SK-N-MC (cell line): ENCODE results near the gene HAGH.

Experiments
- DNase-seq: peaks from one replicate; pipeline ENCODE4 v3.0.0-alpha.2; 2011; ENCODE audit warnings: low read depth, low spot score
- H3K27ac ChIP-seq: fragments of 200-600 bp; sonication (generic); 2 replicates; pipeline ENCODE4 v1.5.1; 2016; ENCODE audit warnings: mixed run types
- H3K36me3 ChIP-seq: fragments of 200-600 bp; sonication (generic); 2 replicates; pipeline ENCODE4 v1.6.1; 2017; ENCODE audit warnings: antibody characterized with exemption, low read length, mixed read lengths; ENCODE audit not compliant: insufficient read depth
- H3K4me3 ChIP-seq: fragments of 200-600 bp; sonication (generic); 2 replicates; pipeline ENCODE4 v1.5.1; 2016
- H3K9ac ChIP-seq: fragments of 200-600 bp; sonication (generic); 2 replicates; pipeline ENCODE4 v1.8.0; 2017; ENCODE audit warnings: mixed run types, mixed read lengths; ENCODE audit not compliant: insufficient read length
- H3K9me3 ChIP-seq: fragments of 200-600 bp; sonication (generic); 2 replicates; pipeline ENCODE4 v1.6.1; 2017; ENCODE audit warnings: low read depth, mild to moderate bottlenecking, antibody characterized with exemption, low read length, moderate library complexity, mixed read lengths
- EZH2 ChIP-seq: fragments of 200-600 bp; sonication (generic); IDR thresholded peaks from one replicate; pipeline ENCODE4 v1.6.1; 2017; ENCODE audit warnings: antibody characterized with exemption
- FOXP2 ChIP-seq: optimal IDR thresholded peaks from 2 replicates; pipeline ENCODE3; 2011; ENCODE audit warnings: mild to moderate bottlenecking, moderate library complexity; ENCODE audit not compliant: insufficient read depth; ENCODE audit errors: extremely low read length, control extremely low read depth
- POLR2AphosphoS5 ChIP-seq: IDR thresholded peaks from 2 replicates; pipeline ENCODE4 v1.6.1; 2012; ENCODE audit warnings: mild to moderate bottlenecking, low read depth, low read length, borderline replicate concordance

HAGH gene

GRCh38 chr16:1862394-1862793 is 35.8 kb upstream of the HAGH start:
- no peak overlapping the region for H3K9ac ChIP-seq
- no peak for DNase-seq
- TF ChIP-seq POLR2AphosphoS5 (no peak), FOXP2 (no peak), EZH2 (no peak)

GRCh38 chr16:1861730-1862129 is 35.1 kb upstream of the HAGH start:
- H3K9ac ChIP-seq: no peak overlapping the region
- H3K27ac ChIP-seq: no peak overlapping the region
- peaks cover 3% of the 10 kb centered on the region; the same call in 1 of the 2 replicates for H3K36me3 ChIP-seq
- no peak overlapping the region for H3K4me3 ChIP-seq
- TF ChIP-seq FOXP2 (no peak), POLR2AphosphoS5 (no peak), EZH2 (no peak)
- DNase-seq: no peak
- H3K9me3 ChIP-seq: no peaks in the 10 kb centered on the region

More at GRCh38 chr16:1862394-1862793, 35.8 kb upstream of the HAGH start:
- Histone ChIP-seq H3K36me3 (peaks cover 3% of the 10 kb centered on the region; the same call in 1 of the 2 replicates), H3K4me3 (no peak overlapping the region), H3K9me3 (no peaks in the 10 kb centered on the region), H3K27ac (no peak overlapping the region)

DNA sequence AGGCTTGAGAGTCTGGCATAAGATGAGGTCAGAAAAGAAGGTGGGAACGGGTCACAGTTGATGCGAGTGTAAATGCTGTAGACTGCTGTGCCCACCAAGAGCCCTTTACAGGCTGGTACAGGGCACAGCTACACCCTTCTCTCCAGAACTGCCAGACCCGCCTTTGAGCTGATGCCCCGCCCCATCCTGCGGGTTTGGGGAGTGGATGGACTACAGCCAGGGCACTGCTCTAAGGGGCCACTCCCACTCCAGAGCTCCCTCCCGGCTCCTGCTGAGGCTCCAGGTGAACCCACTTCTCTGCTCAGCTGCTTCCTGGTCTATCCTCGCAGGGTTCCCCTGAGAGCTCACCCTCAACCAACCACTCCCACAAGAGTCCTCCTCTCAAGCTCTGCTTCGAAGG is 33.0 kb upstream of the HAGH start:
- peaks cover 3% of the 10 kb centered on the region; the same call in 1 of the 2 replicates for H3K36me3 ChIP-seq
- no peak for DNase-seq
- no peaks in the 10 kb centered on the region for H3K9me3 ChIP-seq
- H3K9ac ChIP-seq: no peak overlapping the region
- TF ChIP-seq POLR2AphosphoS5 (no peak), EZH2 (no peak), FOXP2 (no peak)
- no peak overlapping the region for H3K27ac ChIP-seq
- H3K4me3 ChIP-seq: no peak overlapping the region

DNA sequence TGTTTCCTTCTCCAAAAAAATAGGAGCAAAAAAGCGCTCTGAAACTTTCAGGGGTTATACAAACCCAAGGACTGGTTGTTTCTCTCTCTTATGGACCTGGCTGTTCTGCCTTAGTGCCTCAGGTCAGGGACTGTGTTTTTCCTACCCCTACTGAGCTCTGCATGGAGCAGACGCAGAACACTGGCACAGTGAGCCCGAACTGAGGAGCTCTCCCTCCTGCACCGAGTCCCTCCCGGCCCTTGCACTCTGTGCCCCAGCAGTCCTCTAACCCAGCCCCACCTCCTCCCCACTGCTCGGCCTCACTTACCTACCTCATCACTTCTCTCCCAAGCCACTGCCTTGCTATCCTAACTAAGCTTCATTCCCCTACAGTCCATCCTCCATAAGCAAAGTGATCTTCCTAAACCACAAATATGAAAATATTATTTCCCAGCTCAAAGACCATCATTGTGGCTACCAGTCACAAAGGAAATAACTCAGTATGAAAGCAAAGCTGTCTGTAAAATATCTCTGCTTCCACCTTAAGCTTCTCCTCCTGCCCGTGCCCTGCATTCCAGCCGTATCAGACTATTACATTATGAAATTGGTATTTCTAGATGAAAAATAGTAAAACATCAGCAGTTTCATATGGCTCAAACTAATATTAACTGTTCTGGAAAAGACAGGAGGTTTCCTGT is 31.7 kb upstream of the HAGH start:
- Histone ChIP-seq H3K36me3 (peaks cover 3% of the 10 kb centered on the region; the same call in 1 of the 2 replicates), H3K4me3 (no peak overlapping the region), H3K9ac (no peak overlapping the region), H3K27ac (no peak overlapping the region), H3K9me3 (no peaks in the 10 kb centered on the region)
- TF ChIP-seq EZH2 (no peak), POLR2AphosphoS5 (no peak), FOXP2 (no peak)
- no peak for DNase-seq

DNA sequence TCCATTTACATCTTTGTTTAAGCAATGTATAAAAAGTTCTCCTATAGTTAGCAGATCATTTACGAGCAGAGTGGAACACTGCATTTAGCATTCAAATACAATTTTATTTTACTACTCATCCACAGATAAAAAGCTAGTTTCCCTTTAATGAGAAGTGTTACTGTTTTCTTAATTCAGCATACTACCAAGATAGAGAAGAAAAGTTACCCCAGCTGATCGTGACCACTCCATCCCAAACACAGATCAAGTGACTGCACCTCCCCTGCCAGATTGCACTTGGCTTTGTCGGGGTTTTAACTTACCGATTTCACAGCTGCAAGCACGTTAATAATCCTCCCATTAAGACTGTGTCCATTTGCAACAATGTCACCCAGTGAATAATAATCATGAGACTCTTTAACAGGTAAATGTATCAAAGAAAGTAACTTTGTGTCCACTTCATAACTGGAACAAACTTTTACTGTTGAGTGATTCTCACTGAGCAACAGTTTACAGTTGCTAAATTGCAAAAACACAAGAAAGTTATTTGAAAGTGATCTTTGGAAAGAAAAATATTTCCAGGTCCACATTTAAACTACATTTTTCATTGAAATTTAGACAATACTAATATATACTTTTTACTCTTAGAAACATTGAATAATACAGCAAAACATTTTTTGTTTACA is 30.9 kb upstream of the HAGH start:
- TF ChIP-seq POLR2AphosphoS5 (no peak), EZH2 (no peak), FOXP2 (no peak)
- no peak overlapping the region for H3K27ac ChIP-seq

DNA sequence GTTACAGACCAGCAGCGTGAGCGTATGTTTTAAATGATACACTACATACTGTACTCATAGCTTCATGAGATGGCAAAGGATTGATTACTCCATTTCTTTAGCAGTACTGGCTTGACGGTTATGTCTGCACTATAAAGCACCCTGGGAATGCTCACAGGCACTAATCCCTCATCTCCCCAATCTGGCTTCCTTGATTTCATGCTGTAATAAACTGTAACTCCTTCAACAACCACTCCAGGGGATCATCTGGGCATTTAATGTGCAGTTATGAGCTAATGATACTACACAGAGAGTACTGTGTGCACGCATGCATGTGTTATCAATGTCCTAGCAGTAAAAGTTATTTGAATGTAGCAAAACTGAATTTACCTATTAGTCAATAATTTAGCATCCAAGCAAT is 25.2 kb upstream of the HAGH start:
- H3K27ac ChIP-seq: no peak overlapping the region
- H3K4me3 ChIP-seq: no peak overlapping the region
- TF ChIP-seq POLR2AphosphoS5: no peak
- no peak for TF ChIP-seq FOXP2
- no peak for TF ChIP-seq EZH2
- no peaks in the 10 kb centered on the region for H3K9me3 ChIP-seq
- H3K9ac ChIP-seq: no peak overlapping the region
- H3K36me3 ChIP-seq: no peaks in the 10 kb centered on the region
- no peak for DNase-seq

More for the DNA sequence above, 30.9 kb upstream of the HAGH start:
- no peaks in the 10 kb centered on the region for H3K9me3 ChIP-seq
- peaks cover 3% of the 10 kb centered on the region; the same call in 1 of the 2 replicates for H3K36me3 ChIP-seq
- no peak for DNase-seq
- no peak overlapping the region for H3K9ac ChIP-seq
- no peak overlapping the region for H3K4me3 ChIP-seq

DNA sequence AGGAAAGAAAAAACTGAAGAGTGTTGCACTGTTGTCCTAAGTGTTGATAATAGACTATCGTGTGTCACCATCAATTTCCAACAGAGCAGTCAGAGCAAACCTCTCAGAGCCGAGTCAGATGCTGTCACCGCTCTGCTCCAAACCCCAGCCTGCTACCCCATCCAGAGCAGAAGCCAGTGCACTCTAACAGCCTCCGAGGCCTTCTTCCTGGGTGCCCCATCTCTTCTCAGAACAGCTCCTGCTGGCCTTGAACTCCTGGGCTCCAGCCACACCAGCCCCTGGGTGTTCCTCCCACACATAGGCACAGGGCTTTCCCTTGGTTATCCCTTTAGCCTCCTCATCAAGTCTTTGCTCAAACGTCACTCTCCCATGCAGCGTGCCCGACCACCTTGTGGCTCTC is 24.4 kb upstream of the HAGH start:
- no peak for DNase-seq
- Histone ChIP-seq H3K36me3 (no peaks in the 10 kb centered on the region), H3K4me3 (no peak overlapping the region), H3K27ac (no peak overlapping the region), H3K9me3 (no peaks in the 10 kb centered on the region), H3K9ac (no peak overlapping the region)
- no peak for TF ChIP-seq POLR2AphosphoS5
- TF ChIP-seq FOXP2: no peak
- no peak for TF ChIP-seq EZH2

DNA sequence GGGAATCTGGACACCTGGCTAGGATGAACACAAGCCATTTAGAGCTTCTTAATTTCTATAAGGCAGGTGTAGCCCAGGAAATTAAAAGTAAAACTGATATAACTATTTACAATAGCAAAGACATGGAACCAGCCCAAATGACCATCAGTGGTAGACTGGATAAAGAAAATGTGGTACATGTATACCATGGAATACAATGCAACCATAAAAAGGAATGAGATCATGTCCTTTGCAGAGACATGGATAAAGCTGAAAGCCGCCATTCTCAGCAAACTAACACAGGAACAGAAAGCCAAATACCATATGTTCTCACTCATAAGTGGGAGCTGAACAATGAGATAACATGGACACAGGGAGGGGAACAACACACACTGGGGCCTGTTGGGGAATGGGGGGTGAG is 19.8 kb upstream of the HAGH start:
- TF ChIP-seq POLR2AphosphoS5 (no peak), EZH2 (no peak), FOXP2 (no peak)
- no peaks in the 10 kb centered on the region for H3K9me3 ChIP-seq
- H3K4me3 ChIP-seq: no peak overlapping the region
- no peak overlapping the region for H3K27ac ChIP-seq
- no peak for DNase-seq
- no peaks in the 10 kb centered on the region for H3K36me3 ChIP-seq
- H3K9ac ChIP-seq: no peak overlapping the region

DNA sequence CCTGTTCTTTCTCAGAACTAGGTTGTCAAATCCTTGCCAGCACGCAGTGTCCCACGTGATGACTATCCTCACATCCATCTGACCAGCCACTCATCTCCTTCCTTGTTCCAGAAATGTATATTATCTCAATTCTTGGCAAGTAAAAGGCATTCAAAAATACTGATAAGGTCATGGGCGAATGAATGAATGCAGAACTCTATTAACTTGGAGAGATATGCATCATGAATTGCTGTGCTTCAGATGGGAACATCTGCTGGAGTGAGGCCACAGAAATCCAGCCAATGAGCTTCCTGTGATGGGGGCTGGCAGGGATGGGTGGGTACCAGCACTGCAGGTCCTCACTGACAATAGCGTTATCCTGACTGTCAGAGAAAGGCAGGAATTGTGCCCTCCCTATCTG is 19.4 kb upstream of the HAGH start:
- DNase-seq: no peak
- Histone ChIP-seq H3K9me3 (no peaks in the 10 kb centered on the region), H3K9ac (no peak overlapping the region), H3K4me3 (no peak overlapping the region), H3K36me3 (no peaks in the 10 kb centered on the region), H3K27ac (no peak overlapping the region)
- TF ChIP-seq EZH2 (no peak), FOXP2 (no peak), POLR2AphosphoS5 (no peak)
